IMR-90 (cell line): Measurements from ENCODE around the gene HNRNPH1.
"Not testable (repeated sequence)": the region's sequence is repeated elsewhere in the genome, so short reads cannot be mapped to it uniquely, and the experiment has no call there.

Experiments
- CTCF ChIP-seq: conservative IDR thresholded peaks from 2 replicates; pipeline ENCODE4 v1.5.1; 2012; ENCODE audit warnings: mild to moderate bottlenecking, low read depth, low read length, improper control_type of control experiment
- MAZ ChIP-seq: IDR thresholded peaks from 2 replicates; pipeline ENCODE4 v1.6.1; 2012; ENCODE audit warnings: low read depth, mild to moderate bottlenecking, low read length, improper control_type of control experiment, moderate library complexity, borderline replicate concordance
- MXI1 ChIP-seq: IDR thresholded peaks from 2 replicates; pipeline ENCODE4 v1.6.1; 2012; ENCODE audit warnings: low read depth, mild to moderate bottlenecking, low read length, moderate library complexity, borderline replicate concordance
- POLR2A ChIP-seq: IDR thresholded peaks from 2 replicates; pipeline ENCODE4 v1.6.1; 2012; ENCODE audit warnings: mild to moderate bottlenecking, low read depth, low read length
- USF2 ChIP-seq: fragments of 150-350 bp; IDR thresholded peaks from 2 replicates; pipeline ENCODE4 v1.6.1; 2017; ENCODE audit warnings: mild to moderate bottlenecking, antibody characterized with exemption, low read length, low read depth

- not testable (repeated sequence) for TF ChIP-seq CTCF, POLR2A, USF2, MAZ, MXI1
These were observed 15.8 kb upstream of the HNRNPH1 start for GRCh38 chr5:179639296-179639695.
